AG04449 (cell line): ENCODE results near the gene TMOD2.
A peak's percentile ranks its signal among the peaks of the same experiment; 100 is the strongest.

ENCODE experiments used
- CTCF ChIA-PET: fragments of 350-600 bp; formaldehyde crosslinking; extraction: SDS; loops from one replicate; lab custom pipeline; 2021; ENCODE audit warnings: antibody characterized with exemption; lab: Yijun Ruan, JAX
- POLR2A ChIA-PET: fragments of 400-600, 350-600 bp; formaldehyde crosslinking; extraction: SDS; loops from one replicate; lab custom pipeline; 2020; ENCODE audit warnings: antibody characterized with exemption, inconsistent platforms; lab: Yijun Ruan, JAX
- DNase-seq: peaks from one replicate; pipeline ENCODE4 v3.0.0-alpha.2; 2010; ENCODE audit warnings: low read depth, low spot score
- H3K4me3 ChIP-seq: 2 replicates; pipeline ENCODE4 v1.5.1; 2011; ENCODE audit warnings: low read depth, mild to moderate bottlenecking, control low read depth, low read length
- CTCF ChIP-seq: IDR thresholded peaks from one replicate; pipeline ENCODE4 v1.5.1; 2011; ENCODE audit warnings: mild to moderate bottlenecking, moderate library complexity, low read length, control low read depth, inconsistent platforms; ENCODE audit not compliant: insufficient read depth; ENCODE audit errors: missing control alignments

The TMOD2 gene

GRCh38 chr15:51750792-51751696 lies at the start of gene TMOD2:
Gene TMOD2 (plus strand): TSS chr15:51751597. CDS start chr15:51766442, 14,845 bp downstream.
- CTCF ChIA-PET, result interaction anchor here (0.9 kb wide), 1 partner anchor 26 kb away, joined by 4 read pairs; no protein-coding TSS in a partner anchor
- no peak for DNase-seq
- peak within 1 kb of the TSS; percentile 66 for H3K4me3 ChIP-seq
- POLR2A ChIA-PET, result no interaction called here
- TF ChIP-seq CTCF, result no peak

- ChIA-PET CTCF (interaction anchor here (1.4 to 2.6 kb wide), 3 partner anchors 11 to 74 kb away, joined by 3 to 10 read pairs (median 4); no protein-coding TSS in a partner anchor), POLR2A (no interaction called here)
- DNase-seq, result no peak
- no peak overlapping the region for H3K4me3 ChIP-seq
- TF ChIP-seq CTCF, result no peak
Measured at GRCh38 chr15:51702710-51703109, 48.7 kb upstream of the TMOD2 start.

- ChIA-PET POLR2A (no interaction called here), CTCF (interaction anchor here (0.8 to 2.4 kb wide), 3 partner anchors 16 to 70 kb away, joined by 3 to 10 read pairs (median 3); no protein-coding TSS in a partner anchor)
- H3K4me3 ChIP-seq, result no peak overlapping the region
- DNase-seq, result no peak
- TF ChIP-seq CTCF, result no peak
Measured at GRCh38 chr15:51706291-51706690, 45.1 kb upstream of the TMOD2 start.

GRCh38 chr15:51706926-51707608 lies 44.3 kb upstream of the TMOD2 start:
- TF ChIP-seq CTCF, result no peak
- ChIA-PET CTCF (interaction anchor here (1.4 to 2.4 kb wide), 2 partner anchors 17 to 69 kb away, joined by 3 to 10 read pairs; no protein-coding TSS in a partner anchor), POLR2A (no interaction called here)
- no peak for DNase-seq
- no peak overlapping the region for H3K4me3 ChIP-seq

GRCh38 chr15:51708013-51708412 lies 43.4 kb upstream of the TMOD2 start:
- no peak overlapping the region for H3K4me3 ChIP-seq
- no peak for TF ChIP-seq CTCF
- no peak for DNase-seq
- ChIA-PET CTCF (no interaction called here), POLR2A (no interaction called here)

- H3K4me3 ChIP-seq, result no peak overlapping the region
- CTCF ChIA-PET, result interaction anchor here (2.9 kb wide), 1 partner anchor 67 kb away, joined by 9 read pairs; no protein-coding TSS in a partner anchor
- no peak for TF ChIP-seq CTCF
- POLR2A ChIA-PET, result no interaction called here
- no peak for DNase-seq
Measured at GRCh38 chr15:51709031-51709430, 42.4 kb upstream of the TMOD2 start.
